Activated CD8-positive, alpha-beta memory T cell treated with anti-CD3 and anti-CD28 coated beads, Interleukin-2, amount 50 U/mL, for 24 hours (primary cell): ENCODE measurements around the gene IGFBP5.

Experiments
- DNase-seq: peaks from one replicate; pipeline ENCODE4 v3.0.0-alpha.2; 2020; ENCODE audit errors: extremely low read depth

IGFBP5 gene

GRCh38 chr2:216695401-216695821 lies at the start of gene IGFBP5:
TSS of gene IGFBP5 (minus strand) at chr2:216695549. CDS start at chr2:216694775, 774 bp downstream.
- no peak for DNase-seq

- no peak for DNase-seq
These were observed 48.4 kb upstream of the IGFBP5 start for GRCh38 chr2:216743781-216744180.

GRCh38 chr2:216742411-216742810 lies 47.1 kb upstream of the IGFBP5 start:
- no peak for DNase-seq

GRCh38 chr2:216741223-216741593 lies 45.9 kb upstream of the IGFBP5 start:
- no peak for DNase-seq

- no peak for DNase-seq
These were observed 45.3 kb upstream of the IGFBP5 start for GRCh38 chr2:216740557-216741222.

- no peak for DNase-seq
These were observed 43.7 kb upstream of the IGFBP5 start for GRCh38 chr2:216739035-216739434.

GRCh38 chr2:216737676-216738075 lies 42.3 kb upstream of the IGFBP5 start:
- no peak for DNase-seq

- DNase-seq: no peak
These were observed 41.0 kb upstream of the IGFBP5 start for GRCh38 chr2:216736326-216736725.

- no peak for DNase-seq
These were observed 40.3 kb upstream of the IGFBP5 start for GRCh38 chr2:216735668-216736067.

- no peak for DNase-seq
These were observed 39.7 kb upstream of the IGFBP5 start for GRCh38 chr2:216735086-216735485.

GRCh38 chr2:216733046-216733445 lies 37.7 kb upstream of the IGFBP5 start:
- DNase-seq: no peak

GRCh38 chr2:216732334-216732733 lies 37.0 kb upstream of the IGFBP5 start:
- DNase-seq: no peak

GRCh38 chr2:216731465-216731864 lies 36.1 kb upstream of the IGFBP5 start:
- DNase-seq: no peak

GRCh38 chr2:216730871-216731270 lies 35.5 kb upstream of the IGFBP5 start:
- DNase-seq: no peak

GRCh38 chr2:216727346-216728122 lies 32.2 kb upstream of the IGFBP5 start:
- DNase-seq: no peak

GRCh38 chr2:216724190-216724589 lies 28.8 kb upstream of the IGFBP5 start:
- no peak for DNase-seq

GRCh38 chr2:216721141-216721540 lies 25.8 kb upstream of the IGFBP5 start:
- no peak for DNase-seq

GRCh38 chr2:216720722-216721121 lies 25.4 kb upstream of the IGFBP5 start:
- DNase-seq: no peak

- no peak for DNase-seq
These were observed 22.7 kb upstream of the IGFBP5 start for GRCh38 chr2:216717907-216718615.

GRCh38 chr2:216717491-216717901 lies 22.1 kb upstream of the IGFBP5 start:
- DNase-seq: no peak

GRCh38 chr2:216716109-216716508 lies 20.8 kb upstream of the IGFBP5 start:
- DNase-seq: no peak

GRCh38 chr2:216715402-216715974 lies 20.1 kb upstream of the IGFBP5 start:
- no peak for DNase-seq
